CD4-positive, alpha-beta T cell treated with Interleukin-2 at 100 ng/mL for 4 hours (primary cell): ENCODE data around the gene RASSF7.
"Not testable (repeated sequence)": the region's sequence is repeated elsewhere in the genome, so short reads cannot be mapped to it uniquely, and the experiment has no call there.

Experiments used
- DNase-seq: peaks from one replicate; pipeline ENCODE4 v3.0.0-alpha.2; 2020; ENCODE audit warnings: low spot score

Gene RASSF7, protein sequence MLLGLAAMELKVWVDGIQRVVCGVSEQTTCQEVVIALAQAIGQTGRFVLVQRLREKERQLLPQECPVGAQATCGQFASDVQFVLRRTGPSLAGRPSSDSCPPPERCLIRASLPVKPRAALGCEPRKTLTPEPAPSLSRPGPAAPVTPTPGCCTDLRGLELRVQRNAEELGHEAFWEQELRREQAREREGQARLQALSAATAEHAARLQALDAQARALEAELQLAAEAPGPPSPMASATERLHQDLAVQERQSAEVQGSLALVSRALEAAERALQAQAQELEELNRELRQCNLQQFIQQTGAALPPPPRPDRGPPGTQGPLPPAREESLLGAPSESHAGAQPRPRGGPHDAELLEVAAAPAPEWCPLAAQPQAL

DNA sequence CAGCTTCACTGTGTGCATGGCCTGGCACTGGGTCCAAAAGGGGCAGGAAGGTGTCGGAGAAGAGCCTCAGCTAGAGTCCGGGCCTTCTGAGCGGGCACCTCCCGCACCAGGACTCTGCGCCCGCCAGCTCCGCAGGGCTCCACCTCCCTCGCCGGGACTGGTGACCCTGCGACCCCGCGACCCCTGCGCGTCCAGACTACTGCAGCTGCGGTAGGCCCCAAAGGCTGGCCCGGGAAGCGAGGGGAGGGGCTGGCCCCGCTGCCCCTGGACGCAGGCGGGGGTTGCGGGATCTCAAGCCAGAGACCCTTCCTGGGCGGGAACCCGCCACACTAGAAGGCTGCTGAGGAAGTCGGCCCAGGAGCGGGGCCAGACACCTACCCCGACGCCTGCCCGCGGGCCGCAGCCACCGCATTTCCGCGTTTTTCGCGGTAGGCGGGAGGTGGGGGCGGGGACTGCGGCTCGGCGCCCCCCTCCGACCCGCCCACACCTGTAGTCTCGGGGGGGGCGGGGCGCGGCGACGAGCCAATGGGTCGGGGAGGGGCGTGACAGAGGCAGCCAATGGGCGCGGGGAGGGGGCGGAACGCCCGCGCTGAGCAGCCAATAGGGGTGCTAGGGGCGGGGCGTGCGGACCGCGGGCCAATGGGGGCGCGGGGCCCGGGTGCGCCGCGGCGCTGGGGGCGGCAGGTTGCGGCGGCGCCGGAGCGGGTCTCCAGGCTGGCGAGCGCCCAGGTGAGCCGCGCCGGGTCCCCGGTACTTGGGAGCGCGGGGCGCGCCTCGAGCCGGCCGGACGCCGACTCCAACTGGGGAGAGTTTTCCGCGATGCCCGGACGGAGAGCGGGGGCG lies at the start of gene RASSF7, which contains the start of gene LMNTD2:
Gene RASSF7 (plus strand): TSS at position 666 of the 843 bp plus-strand sequence. CDS start 799 bp downstream, outside the sequence.
Gene LMNTD2 (minus strand): TSS at position 434 of the 843 bp plus-strand sequence. CDS start 22 bp downstream, at position 412.
- DNase-seq: peak; percentile 95

DNA sequence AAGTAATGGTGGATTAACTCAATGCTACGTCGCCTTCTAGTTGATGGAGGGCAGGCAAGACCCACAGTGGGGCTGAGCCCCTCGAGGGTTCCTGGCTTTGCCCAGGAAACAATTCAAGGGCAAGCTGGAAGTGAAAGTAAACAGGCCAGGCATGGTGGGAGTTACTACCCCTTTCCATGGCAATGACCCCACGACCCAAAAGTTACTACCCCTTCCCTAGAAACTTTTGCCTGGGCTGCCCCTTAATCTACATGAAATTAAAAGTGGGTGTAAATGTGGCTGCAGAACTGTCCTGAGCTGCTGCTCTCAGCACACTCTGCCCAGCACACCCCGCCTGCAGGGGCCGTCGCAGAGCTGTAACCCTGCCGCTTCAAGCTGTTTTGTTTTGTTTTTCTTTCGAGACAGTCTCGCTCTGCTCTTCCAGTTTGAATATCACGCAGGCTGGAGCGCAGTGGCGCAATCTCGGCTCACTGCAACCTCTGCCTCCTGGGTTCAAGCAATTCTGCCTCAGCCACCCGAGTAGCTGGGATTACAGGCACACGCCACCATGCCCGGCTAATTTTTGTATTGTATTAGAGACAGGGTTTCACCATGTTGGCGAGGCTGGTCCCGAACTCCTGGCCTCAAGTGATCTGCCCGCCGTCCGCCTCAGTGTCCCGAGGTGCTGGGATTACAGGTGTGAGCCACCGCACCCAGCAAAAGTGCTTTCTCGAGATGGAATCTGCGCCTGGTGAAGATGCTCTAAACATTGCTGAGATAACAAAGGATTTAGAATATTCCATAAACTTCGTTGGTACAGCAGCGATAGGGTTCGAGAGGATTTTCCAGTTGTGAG lies 47.8 kb upstream of the RASSF7 start:
- DNase-seq: no peak

DNA sequence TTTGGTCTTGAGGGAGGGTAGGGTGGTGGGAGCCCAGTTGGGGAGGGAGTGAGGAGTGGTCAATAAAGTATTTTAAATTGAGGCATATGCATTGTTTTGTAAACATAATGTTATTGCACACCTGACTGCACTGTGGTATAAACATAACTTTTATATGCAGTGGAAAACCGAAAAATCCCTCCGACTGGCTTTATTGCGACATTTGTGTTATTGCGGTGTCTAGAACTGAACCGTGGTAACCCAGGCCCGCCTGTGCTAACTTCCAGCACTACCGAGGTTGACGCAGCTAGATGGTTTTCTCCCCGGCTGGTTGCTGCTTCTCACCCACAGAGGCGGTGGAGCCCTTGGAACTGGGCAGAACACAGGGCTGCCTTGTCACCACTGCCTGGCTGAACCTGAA lies 46.2 kb upstream of the RASSF7 start:
- DNase-seq: no peak

DNA sequence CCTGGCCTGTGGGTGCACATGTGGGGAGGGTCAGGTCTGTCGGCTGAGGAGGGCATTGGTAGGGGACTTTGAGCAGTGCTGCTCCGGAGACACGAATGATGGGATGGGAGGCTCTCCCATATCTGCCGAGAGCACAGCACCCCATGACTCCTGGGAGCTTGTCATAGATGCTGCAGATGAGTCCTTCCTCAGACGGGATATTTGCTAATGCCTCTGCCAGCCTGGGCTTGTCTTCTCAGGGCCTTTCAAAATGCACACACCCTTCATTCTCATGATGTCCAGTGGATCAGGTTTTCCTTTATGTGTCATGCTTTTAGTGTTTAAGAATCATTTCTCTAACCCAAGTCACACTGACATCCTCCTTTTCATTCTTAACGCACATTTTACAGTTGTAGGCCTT lies 45.6 kb upstream of the RASSF7 start:
- DNase-seq: no peak

DNA sequence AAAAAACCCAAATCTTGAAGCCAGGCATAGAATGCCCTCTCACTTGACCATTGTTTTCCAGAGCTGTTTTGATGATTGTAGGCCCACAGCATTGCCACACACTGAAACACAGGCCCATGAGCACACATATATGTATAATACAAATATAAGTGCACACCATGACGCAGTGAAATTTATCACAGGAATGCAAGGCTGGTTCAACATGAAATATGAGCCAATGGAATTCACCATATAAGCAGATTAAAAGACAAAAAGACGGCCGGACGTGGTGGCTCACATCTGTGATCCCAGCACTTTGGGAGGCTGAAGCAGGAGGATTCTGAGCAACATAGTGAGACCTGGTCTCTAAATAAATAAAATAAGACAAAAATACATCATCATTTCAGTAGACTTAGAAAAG lies 44.4 kb upstream of the RASSF7 start:
- no peak for DNase-seq

DNA sequence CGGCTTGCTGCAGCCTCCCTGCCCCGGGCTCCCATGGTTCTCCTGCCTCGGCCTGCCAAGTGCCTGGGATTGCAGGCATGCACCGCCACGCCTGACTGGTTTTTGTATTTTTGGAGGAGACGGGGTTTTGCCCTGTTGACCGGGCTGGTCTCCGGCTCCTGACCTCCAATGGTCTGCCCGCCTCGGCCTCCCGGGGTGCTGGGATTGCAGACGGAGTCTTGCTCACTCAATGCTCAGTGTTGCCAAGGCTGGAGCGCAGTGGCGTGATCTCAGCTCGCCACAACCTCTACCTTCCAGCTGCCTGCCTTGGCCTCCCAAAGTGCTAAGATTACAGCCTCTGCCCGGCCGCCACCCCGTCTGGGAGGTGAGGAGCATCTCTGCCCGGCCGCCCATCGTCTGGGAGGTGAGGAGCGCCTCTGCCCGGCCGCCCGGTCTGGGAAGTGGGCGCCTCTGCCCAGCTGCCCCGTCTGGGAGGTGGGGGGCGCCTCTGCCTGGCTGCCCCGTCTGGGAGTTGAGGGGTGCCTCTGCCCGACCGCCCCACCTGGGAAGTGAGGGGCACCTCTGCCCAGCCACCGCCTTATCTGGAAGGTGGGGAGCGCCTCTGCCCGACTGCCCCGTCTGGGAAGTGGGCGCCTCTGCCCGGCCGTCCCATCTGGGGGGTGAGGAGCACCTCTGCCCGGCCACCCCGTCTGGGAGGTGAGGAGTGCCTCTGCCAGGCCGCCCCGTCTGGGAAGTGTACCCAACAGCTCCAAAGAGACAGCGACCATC lies 43.7 kb upstream of the RASSF7 start:
- not testable (repeated sequence) for DNase-seq

DNA sequence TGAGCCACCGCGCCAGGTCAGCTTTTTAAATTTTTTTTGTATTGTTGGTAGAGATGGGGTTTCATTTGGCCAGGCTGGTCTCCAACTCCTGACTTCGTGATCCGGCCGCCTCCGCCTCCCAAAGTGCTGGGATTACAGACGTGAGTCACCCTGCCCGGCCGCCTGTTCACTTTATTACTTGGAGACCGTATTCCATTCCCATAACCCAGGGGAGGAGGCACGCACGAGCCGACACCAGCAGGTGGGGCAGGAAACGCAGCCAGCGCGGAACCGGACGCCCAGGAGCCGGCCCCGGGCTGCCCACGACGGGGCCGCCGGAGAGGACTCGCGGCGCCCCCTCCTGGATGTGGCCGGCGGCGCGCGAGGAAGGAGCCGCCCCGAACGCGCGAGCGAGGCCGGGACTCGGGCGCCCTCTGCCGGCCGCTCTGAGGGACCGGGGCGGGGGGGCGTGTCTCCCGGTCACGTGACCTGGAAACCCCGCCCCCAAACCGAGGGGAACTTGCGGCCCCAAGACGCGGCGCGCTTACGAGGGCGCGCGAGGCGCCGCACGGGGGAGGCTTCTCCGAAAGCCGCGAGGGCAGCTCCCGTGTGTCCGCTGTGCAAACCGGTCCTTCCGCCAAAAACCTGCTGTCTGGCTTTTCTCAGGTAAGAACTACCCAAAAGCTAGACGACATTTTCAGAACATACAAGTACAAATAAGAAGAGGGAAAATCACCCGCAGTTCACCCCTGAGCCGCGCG lies 42.1 kb upstream of the RASSF7 start:
- DNase-seq: peak; percentile 83

DNA sequence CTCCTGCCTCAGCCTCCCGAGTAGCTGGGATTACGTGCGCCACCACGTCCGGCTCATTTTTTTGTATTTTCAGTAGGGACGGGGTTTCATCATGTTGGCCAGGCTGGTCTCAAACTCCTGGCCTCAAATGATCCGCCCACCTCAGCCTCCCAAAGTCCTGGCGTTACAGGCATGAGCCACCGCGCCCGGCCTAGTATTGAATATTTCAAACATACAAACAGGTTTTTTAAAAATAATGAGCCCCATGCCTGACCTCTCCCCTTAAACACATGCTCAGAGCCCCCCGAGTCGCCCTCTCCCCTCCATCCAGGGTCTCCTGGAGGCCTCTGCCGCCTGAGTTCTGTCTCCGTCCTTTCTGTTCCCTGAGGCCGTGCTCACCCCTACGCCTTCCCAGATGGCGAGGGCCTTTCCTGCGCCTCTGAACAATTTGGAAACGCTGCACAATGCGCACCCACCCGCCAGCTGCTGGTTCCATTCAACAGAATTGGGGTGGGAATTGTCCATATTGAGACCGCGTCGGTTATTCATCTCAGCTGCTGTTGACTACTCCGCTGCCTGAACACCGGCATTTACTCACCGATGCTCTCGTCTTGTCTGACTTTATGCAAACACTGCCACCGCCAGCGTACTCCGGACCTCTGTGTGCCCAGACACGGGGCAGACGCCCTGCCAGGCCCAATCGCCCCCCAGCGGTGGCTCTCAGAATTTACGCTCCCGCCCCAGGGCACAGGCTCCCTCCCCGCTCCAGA lies 40.2 kb upstream of the RASSF7 start:
- no peak for DNase-seq

DNA sequence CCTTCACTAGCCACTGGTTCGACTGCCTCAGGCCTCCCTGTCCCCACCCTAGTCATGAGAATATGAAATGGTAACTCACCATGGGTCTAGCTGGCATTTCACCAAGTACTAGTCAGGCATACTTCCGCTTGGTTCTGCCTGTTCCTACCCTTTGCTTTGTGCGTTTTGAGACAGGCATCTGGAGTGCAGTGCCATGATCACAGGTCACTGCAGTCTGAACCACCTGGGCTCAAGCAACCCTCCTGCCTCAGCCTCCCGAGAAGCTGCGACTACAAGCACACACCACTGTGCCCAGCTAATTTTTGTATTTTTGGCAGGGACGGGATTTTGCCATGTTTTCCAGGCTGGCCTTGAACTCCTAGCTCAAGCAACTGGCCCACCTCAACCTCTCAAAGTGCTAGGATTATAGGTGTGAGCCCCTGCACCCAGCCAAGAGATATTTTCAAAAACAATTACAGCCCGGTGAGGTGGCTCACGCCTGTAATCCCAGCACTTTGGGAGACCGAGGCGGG lies 39.5 kb upstream of the RASSF7 start:
- no peak for DNase-seq

DNA sequence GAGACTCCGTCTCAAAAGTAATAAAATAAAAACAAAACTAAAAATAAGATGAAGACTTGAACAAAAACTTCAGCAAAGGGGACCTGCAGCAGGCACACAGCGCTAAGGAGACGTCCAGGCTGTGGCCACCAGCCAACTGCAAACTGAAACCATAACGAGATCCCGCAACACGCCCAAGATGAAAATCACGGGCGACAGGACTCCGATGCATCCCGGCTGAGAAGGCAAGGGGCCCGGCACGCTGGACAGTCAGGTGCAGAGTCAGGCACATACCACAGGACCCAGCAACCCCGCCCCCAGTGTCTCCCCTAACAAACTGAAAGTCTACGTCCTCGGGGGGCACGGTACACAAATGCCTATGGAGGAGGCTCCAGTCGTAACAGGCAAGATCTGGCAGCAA lies 34.6 kb upstream of the RASSF7 start:
- DNase-seq: no peak

DNA sequence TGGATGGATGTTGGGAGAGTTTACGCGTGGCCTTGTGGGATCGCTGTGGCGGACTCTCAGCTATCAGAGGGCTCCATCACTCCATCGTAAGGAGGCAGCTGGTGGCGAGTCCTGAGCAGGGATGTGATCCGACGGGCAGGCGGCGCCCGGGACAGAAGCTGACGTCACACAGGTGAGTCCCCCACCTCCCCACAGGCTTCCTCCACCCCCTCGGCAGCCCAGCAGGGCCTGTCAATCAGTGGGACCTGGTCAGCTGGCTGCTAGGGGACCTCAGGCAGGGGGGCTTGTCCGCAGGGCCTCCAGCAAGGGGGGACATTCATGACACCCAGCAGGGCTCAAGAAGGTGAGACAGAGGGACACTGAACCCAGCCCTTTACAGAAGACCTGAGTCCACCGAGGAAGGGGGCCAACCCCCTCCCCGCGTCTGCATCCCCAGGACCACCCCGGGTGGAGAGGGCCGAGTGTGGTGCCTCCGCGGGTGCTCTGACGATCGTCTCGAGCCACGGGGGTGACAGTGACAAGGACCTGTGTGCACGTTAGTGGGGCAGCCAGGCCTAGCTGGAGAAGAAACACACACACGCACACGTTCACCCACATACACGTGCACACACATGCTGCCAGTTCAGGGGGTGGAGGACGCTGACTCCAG lies 32.5 kb upstream of the RASSF7 start:
- DNase-seq: no peak

DNA sequence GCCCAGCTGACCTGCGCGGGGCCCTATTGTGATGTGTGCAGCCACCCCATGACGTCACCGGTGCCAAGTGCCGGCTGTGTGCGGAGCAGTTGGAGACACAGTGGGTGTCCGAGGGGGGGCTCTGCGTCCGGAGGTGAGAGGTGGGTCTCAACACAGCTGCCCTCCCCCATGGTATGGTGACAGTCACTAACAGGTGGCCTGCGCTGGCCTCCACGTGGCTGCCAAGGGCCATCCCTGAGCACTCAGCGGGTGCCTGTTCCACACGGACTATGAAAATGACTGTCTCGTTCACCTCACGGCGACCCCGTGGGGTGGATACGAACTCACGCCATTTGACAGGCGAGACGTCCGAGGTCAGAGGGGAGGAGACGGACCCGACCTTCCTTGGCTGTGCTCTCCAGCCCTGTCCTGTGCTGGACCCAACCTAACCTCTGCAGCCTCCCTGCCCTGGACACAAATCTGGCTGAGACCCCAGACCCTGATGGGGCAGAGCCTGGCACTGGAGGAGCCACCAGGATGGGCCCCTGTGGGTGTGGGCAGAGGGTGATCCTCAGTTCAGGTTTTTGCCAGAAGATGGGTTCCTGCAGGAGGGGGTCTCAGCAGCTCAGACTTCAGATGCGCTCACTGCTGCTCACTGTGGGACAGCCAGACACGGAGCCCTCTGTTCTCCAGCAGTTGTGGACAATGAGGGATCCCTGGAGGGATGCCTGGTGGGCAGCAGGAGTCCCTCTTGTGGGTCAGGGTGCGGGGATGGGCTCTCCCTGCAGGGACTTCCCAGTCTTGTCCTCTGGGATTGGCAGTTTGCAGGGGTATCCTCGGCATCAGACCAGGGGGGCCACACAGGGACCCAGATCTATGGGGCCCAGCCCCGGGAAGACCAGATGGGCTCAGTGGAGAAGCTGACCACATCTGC lies 31.7 kb upstream of the RASSF7 start:
- no peak for DNase-seq

DNA sequence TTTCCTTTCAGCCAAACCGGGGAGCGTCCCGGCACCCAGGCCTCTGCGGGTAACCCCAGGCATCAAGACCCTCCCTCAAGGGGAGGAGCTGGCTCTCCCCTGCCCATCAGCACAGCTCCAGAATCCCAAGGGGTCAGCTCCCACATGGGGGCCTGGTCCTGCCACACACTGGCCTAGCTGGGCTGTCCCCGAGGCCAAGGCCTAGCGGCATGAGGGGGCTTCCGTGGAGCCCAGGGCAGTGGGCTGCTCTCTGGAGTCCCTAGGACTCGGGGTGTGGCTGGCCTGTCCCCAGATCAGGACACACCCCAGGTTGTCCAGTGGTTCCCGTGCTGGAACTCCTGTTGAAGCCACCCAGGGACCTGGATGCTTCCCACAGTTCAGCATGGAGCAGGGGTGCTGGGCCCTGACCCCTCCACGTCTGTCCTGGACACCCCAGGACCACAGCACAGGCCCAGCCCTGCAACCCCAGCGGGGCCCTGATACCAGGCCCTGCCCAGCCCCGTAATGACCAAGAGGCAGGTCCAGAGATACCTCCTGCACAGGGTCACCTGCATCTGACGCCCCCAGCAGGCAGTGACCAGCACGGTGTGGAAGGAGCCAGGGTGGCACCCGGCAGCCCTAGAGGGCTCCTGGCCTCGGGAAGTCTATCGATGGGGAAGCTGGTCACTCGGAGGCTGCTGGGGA lies 30.9 kb upstream of the RASSF7 start:
- no peak for DNase-seq

DNA sequence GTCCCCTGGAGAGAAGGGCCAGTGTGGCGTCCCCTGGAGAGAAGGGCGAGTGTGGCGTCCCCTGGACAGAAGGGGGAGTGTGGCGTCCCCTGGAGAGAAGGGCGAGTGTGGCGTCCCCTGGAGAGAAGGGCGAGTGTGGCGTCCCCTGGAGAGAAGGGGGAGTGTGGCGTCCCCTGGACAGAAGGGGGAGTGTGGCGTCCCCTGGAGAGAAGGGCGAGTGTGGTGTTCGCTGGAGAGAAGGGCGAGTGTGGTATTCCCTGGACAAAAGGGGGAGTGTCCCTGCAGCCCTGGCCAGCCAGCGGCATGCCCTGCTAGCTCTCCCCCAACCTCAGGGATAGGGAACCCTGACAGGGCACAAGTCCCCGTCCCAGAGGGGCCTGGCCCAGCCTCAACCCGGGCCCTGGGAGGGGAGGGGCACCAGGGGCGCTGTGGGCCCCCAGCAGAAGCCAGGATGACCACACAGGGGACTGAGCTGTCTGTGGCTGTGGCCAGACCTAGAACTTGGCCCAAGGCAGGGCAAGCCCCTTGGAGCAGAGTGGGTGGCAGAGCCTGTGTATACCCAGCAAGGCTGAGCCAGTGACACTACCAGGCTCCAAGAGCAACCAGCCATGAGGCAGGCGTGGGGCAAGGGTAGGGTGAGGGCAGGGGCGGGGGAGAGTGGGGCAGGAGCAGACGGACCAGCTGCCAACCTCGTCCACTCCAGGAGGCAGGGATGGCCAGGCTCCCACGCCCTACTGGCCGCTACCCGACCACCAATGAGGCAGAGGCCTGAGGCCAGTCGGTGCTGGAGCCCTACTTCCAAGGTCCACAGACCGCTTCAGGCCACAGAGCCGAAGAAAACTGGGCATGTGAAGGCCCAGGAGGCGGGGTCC lies 29.6 kb upstream of the RASSF7 start:
- no peak for DNase-seq

DNA sequence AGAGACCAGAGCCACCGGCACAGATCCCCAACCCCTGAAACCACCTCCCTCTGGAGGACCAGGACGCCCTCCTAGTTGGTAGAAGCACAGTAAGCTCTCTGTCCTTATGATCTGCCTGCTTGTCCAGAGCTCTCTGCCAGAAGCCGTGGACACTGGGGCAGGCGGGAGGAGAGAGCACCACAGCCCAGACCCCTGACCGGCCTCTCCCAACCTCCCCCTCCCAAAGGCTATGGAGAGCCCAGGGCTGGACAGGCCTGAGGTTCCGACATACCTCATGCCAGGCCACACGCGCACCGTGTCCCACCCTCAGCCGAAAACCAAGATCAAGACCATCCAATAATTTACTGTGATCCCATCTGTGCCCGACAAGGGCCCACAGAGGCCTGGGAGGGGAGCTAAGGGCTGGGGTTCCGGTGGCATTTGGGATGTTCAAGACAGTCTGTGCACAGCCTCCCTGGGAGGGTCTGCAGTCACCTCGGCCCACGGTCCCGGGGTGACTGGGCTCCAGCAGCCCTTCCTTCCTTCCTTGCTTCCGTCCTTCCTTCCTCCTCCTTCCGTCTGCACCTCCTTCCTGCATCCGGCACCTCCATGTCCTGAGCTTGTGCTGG lies 28.7 kb upstream of the RASSF7 start:
- DNase-seq: no peak

DNA sequence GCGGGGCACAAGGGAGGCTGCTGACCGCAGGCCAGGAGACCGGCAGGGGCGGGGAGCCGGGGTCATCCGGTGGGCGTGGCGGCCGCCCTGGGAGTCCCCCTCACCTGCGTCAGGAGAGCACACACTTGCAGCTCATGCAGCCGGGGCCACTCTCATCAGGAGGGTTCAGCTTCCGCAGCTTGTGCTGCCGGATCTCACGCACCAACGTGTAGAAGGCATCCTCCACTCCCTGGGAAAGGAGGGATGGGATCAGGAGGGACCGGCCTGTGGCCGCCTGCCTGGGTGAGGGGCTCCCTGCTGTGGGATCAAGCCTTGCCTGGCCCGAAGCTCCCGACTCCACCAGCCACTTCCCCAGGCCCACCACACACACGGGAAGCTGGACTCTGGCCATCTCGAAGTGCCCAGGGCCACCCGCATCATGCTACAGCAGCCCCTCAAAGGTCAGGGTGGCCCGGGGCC lies 28.2 kb upstream of the RASSF7 start:
- DNase-seq: no peak
